Subcutaneous abdominal adipose tissue (tissue), 5 donors: ENCODE data around the gene TMEM184C.

Source experiments
- H3K27ac ChIP-seq: one replicate; pipeline ENCODE4 v1.7.0; 2013; ENCODE audit warnings: low read depth, mild to moderate bottlenecking, inconsistent platforms, low read length, moderate library complexity
- H3K27me3 ChIP-seq, 5 donors: one replicate each; pipeline ENCODE4 v1.7.0; 2013; ENCODE audit warnings: low read length in 5 of 5, inconsistent platforms in 1 of 5; ENCODE audit not compliant: control insufficient read depth in 5 of 5, insufficient read depth in 4 of 5
- H3K36me3 ChIP-seq, 5 donors: one replicate each; pipeline ENCODE4 v1.7.0; 2013; ENCODE audit warnings: low read length in 5 of 5; ENCODE audit not compliant: control insufficient read depth in 5 of 5, insufficient read depth in 5 of 5
- H3K4me1 ChIP-seq, 5 donors: one replicate each; pipeline ENCODE4 v1.7.0; 2013; ENCODE audit warnings: low read length in 5 of 5, mild to moderate bottlenecking in 3 of 5, moderate library complexity in 1 of 5; ENCODE audit not compliant: control insufficient read depth in 5 of 5, insufficient read depth in 5 of 5
- H3K4me3 ChIP-seq, 5 donors: one replicate each; pipeline ENCODE4 v1.7.0; 2013; ENCODE audit warnings: low read length in 5 of 5, low read depth in 1 of 5
- H3K9ac ChIP-seq, 5 donors: one replicate each; pipeline ENCODE4 v1.7.0; 2013; ENCODE audit warnings: low read length in 5 of 5, mild to moderate bottlenecking in 4 of 5, moderate library complexity in 3 of 5
- H3K9me3 ChIP-seq, 5 donors: one replicate each; pipeline ENCODE4 v1.7.0; 2013; ENCODE audit warnings: low read length in 5 of 5; ENCODE audit not compliant: control insufficient read depth in 5 of 5
- donor health status: healthy.
- donor health status: healthy.
- donor health status: healthy.
- donor health status: healthy.
- donor health status: healthy.

The TMEM184C gene

GRCh38 chr4:147625733-147626132 lies 8.5 kb downstream of the TMEM184C start:
- Histone ChIP-seq H3K9ac (no peak overlapping the region), H3K36me3 (peaks cover 30 to 58% (median 48%) of the 10 kb centered on the region in 5 donors), H3K27me3 (no peaks in the 10 kb centered on the region), H3K9me3 (no peaks in the 10 kb centered on the region), H3K4me3 (no peak overlapping the region), H3K27ac (no peak overlapping the region), H3K4me1 (peaks cover 0 to 5% (median 4%) of the 10 kb centered on the region in 5 donors)

GRCh38 chr4:147626903-147627302 lies 9.7 kb downstream of the TMEM184C start:
- no peaks in the 10 kb centered on the region for H3K9me3 ChIP-seq
- H3K36me3 ChIP-seq, result peaks cover 30 to 68% (median 50%) of the 10 kb centered on the region in 5 donors
- no peak overlapping the region for H3K4me3 ChIP-seq
- H3K9ac ChIP-seq, result no peak overlapping the region
- H3K27ac ChIP-seq, result no peak overlapping the region
- no peaks in the 10 kb centered on the region for H3K4me1 ChIP-seq
- no peaks in the 10 kb centered on the region for H3K27me3 ChIP-seq

DNA sequence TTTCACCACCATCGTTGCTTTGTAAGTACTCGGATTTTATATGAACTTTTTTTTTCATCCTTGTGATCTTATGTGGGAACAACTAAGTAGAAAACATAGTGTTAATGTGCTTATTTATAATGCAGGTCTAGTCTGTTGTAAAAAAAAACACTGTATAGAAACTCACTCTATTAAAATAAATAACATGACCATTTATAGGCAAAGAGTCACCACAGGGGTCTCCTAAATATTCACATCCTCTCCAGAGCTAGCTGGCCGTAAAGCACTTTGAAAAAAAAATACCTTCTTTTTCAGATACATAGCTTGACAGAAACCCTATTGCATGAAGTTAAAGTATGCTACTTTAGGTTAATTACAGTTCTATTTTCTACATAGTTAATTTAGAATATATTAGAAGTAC lies 11.2 kb downstream of the TMEM184C start:
- Histone ChIP-seq H3K9ac (no peak overlapping the region), H3K27ac (no peak overlapping the region), H3K4me1 (no peaks in the 10 kb centered on the region), H3K27me3 (no peaks in the 10 kb centered on the region), H3K9me3 (no peaks in the 10 kb centered on the region), H3K36me3 (peaks cover 34 to 73% (median 59%) of the 10 kb centered on the region in 5 donors), H3K4me3 (no peak overlapping the region)

DNA sequence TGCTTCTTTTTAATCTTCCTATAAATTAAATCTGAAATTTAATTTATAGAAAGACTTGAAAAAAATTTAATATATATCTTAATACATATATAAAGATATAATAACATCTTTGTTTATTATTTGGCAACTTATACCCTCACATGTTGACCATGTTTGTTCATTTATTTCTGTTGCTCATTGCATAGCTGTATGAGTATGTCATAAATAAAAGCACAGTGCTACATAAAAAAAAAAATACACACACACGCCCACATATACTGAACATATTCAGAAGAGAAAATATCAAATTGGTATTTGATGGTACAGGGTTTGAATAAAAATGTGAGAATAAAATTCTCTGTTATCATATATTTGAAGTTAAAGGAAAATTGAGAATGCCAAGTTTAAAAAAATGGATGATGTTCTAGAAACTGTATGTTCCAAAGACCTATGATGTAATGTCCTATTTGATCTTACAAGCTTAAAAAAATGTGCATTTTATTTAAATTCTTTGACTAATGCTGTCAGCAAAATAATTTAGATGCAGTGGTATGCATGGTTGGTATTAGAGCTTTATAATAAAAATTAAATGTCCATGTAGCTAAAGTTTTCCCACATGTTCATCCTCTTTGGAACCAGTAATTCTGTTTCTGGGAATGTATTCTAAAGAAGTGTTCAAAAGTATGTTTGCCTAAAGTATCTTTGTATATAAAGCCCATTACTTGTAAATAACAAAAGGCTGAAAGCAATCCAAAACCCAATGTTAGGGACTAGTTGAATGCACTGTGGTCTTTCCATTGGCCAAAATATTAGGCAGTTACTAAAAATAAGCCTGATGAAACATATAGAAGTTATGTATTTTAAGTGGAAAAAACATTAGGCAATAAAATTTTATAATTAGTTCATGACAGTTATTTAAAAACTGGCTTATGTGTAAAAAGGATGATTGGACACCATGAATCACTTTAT lies 12.9 kb downstream of the TMEM184C start:
- no peak overlapping the region for H3K4me3 ChIP-seq
- H3K4me1 ChIP-seq, result no peaks in the 10 kb centered on the region
- H3K9ac ChIP-seq, result no peak overlapping the region
- peaks cover 44 to 83% (median 63%) of the 10 kb centered on the region in 5 donors for H3K36me3 ChIP-seq
- H3K9me3 ChIP-seq, result no peaks in the 10 kb centered on the region
- no peaks in the 10 kb centered on the region for H3K27me3 ChIP-seq
- no peak overlapping the region for H3K27ac ChIP-seq

- peaks cover 39 to 80% (median 61%) of the 10 kb centered on the region in 5 donors for H3K36me3 ChIP-seq
- no peaks in the 10 kb centered on the region for H3K27me3 ChIP-seq
- no peak overlapping the region for H3K27ac ChIP-seq
- no peaks in the 10 kb centered on the region for H3K4me1 ChIP-seq
- no peak overlapping the region for H3K4me3 ChIP-seq
- no peaks in the 10 kb centered on the region for H3K9me3 ChIP-seq
- H3K9ac ChIP-seq, result no peak overlapping the region
Observed at GRCh38 chr4:147633113-147633512, 15.9 kb downstream of the TMEM184C start.

GRCh38 chr4:147633643-147634042 lies 16.4 kb downstream of the TMEM184C start:
- Histone ChIP-seq H3K4me1 (no peaks in the 10 kb centered on the region), H3K9ac (no peak overlapping the region), H3K9me3 (no peaks in the 10 kb centered on the region), H3K27ac (no peak overlapping the region), H3K36me3 (peaks cover 39 to 81% (median 58%) of the 10 kb centered on the region in 5 donors), H3K4me3 (no peak overlapping the region), H3K27me3 (no peaks in the 10 kb centered on the region)

GRCh38 chr4:147635348-147635747 lies 18.2 kb downstream of the TMEM184C start:
- H3K9me3 ChIP-seq, result no peaks in the 10 kb centered on the region
- no peaks in the 10 kb centered on the region for H3K4me1 ChIP-seq
- H3K9ac ChIP-seq, result no peak overlapping the region
- H3K4me3 ChIP-seq, result no peak overlapping the region
- peaks cover 39 to 72% (median 47%) of the 10 kb centered on the region in 5 donors for H3K36me3 ChIP-seq
- no peaks in the 10 kb centered on the region for H3K27me3 ChIP-seq
- H3K27ac ChIP-seq, result no peak overlapping the region

- Histone ChIP-seq H3K36me3 (peaks cover 36 to 58% (median 47%) of the 10 kb centered on the region in 5 donors), H3K27me3 (no peaks in the 10 kb centered on the region)
Observed at GRCh38 chr4:147638365-147638764, 21.2 kb downstream of the TMEM184C start.

DNA sequence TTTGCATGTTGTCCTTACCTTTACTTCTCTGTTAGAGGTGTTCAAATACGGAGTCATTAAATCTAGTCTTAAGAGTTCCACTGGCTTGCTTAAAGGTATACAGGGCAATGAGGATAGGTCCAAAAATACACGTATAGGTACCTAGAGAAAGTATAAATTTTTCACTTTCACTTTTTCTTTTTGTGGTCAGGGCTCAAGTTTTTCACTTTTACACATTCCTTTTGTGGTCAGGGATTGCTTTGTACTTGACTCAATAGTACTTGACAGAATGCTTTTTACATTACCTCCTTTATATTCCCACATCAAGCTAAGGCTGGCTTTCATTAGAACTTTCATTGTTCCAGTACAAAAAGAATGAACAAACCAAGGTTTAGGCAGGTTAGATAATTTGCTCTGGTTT lies 21.7 kb downstream of the TMEM184C start:
- Histone ChIP-seq H3K27me3 (no peaks in the 10 kb centered on the region), H3K27ac (no peak overlapping the region), H3K36me3 (peaks cover 30 to 52% (median 42%) of the 10 kb centered on the region in 5 donors), H3K9me3 (no peaks in the 10 kb centered on the region), H3K9ac (no peak overlapping the region), H3K4me1 (no peaks in the 10 kb centered on the region), H3K4me3 (no peak overlapping the region)

More at GRCh38 chr4:147638365-147638764, 21.2 kb downstream of the TMEM184C start:
- no peak overlapping the region for H3K27ac ChIP-seq
- no peak overlapping the region for H3K4me3 ChIP-seq
- no peaks in the 10 kb centered on the region for H3K9me3 ChIP-seq
- H3K9ac ChIP-seq, result no peak overlapping the region
- no peaks in the 10 kb centered on the region for H3K4me1 ChIP-seq

DNA sequence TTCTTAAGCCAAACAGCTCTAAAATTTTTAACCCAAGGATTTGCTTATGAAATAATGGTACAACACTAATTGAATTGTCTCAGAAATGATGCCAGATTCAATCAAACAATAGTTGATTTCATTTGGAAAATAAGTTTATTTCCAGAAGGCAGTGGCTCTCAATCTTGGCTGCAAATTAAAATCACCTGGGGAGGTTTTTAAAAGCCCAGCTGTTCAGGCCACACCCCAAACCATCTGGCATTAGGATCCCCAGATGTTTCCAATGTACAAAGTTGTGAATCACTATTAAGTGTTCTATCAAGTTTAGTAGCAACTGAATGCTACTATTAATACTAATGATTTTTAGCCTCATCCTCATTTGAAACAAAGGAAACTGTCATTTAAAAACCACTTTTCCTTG lies 22.2 kb downstream of the TMEM184C start:
- Histone ChIP-seq H3K9ac (no peak overlapping the region), H3K36me3 (peaks cover 26 to 48% (median 37%) of the 10 kb centered on the region in 5 donors), H3K27ac (no peak overlapping the region)

More for the DNA sequence above, 22.2 kb downstream of the TMEM184C start:
- Histone ChIP-seq H3K27me3 (no peaks in the 10 kb centered on the region), H3K9me3 (no peaks in the 10 kb centered on the region), H3K4me3 (no peak overlapping the region), H3K4me1 (no peaks in the 10 kb centered on the region)
